Fibroblast of pulmonary artery (primary cell): Measurements from ENCODE around the gene ADORA2B.
A peak's percentile ranks its signal among the peaks of the same experiment; 100 is the strongest.
"Not testable (repeated sequence)": the region's sequence is repeated elsewhere in the genome, so short reads cannot be mapped to it uniquely, and the experiment has no call there.

Experiments
- DNase-seq: peaks from one replicate; pipeline ENCODE4 v3.0.0-alpha.2; 2010; ENCODE audit warnings: low read depth
- H3K4me3 ChIP-seq: replicated peaks from 2 replicates; pipeline ENCODE4 v1.5.1; 2011; ENCODE audit warnings: low read depth, mild to moderate bottlenecking, control low read depth, low read length, moderate library complexity
- CTCF ChIP-seq: IDR thresholded peaks from 2 replicates; pipeline ENCODE4 v1.5.1; 2011; ENCODE audit warnings: mild to moderate bottlenecking, control low read depth, low read length, inconsistent platforms; ENCODE audit errors: missing control alignments

ADORA2B gene

GRCh38 chr17:15909481-15909991, 35.4 kb upstream of the ADORA2B start:
- DNase-seq = no peak
- H3K4me3 ChIP-seq = no peak overlapping the region
- TF ChIP-seq CTCF = no peak

- no peak for DNase-seq
- H3K4me3 ChIP-seq = no peak overlapping the region
- no peak for TF ChIP-seq CTCF
Measured at GRCh38 chr17:15910791-15911190, 34.1 kb upstream of the ADORA2B start.

GRCh38 chr17:15911701-15912100, 33.2 kb upstream of the ADORA2B start:
- not testable (repeated sequence) for H3K4me3 ChIP-seq

GRCh38 chr17:15912416-15912955, 32.4 kb upstream of the ADORA2B start:
- TF ChIP-seq CTCF = no peak

More at GRCh38 chr17:15911701-15912100, 33.2 kb upstream of the ADORA2B start:
- not testable (repeated sequence) for DNase-seq

GRCh38 chr17:15913826-15914225, 31.1 kb upstream of the ADORA2B start:
- TF ChIP-seq CTCF = no peak
- no peak overlapping the region for H3K4me3 ChIP-seq

More at GRCh38 chr17:15912416-15912955, 32.4 kb upstream of the ADORA2B start:
- no peak for DNase-seq
- H3K4me3 ChIP-seq = no peak overlapping the region

GRCh38 chr17:15914400-15915170, 30.3 kb upstream of the ADORA2B start:
- TF ChIP-seq CTCF = no peak
- no peak overlapping the region for H3K4me3 ChIP-seq
- peak; percentile 90 for DNase-seq

More at GRCh38 chr17:15913826-15914225, 31.1 kb upstream of the ADORA2B start:
- DNase-seq = no peak

GRCh38 chr17:15915961-15916360, 29.0 kb upstream of the ADORA2B start:
- no peak for DNase-seq
- TF ChIP-seq CTCF = no peak
- H3K4me3 ChIP-seq = no peak overlapping the region
